GM21447 (cell line): Measurements from ENCODE around the gene ZNF532.

ENCODE experiments used
- ATAC-seq: cut with Tn5 transposase; IDR thresholded peaks from one replicate; pipeline ENCODE4 v1.9.1; 2021; ENCODE audit not compliant: unreplicated experiment

The ZNF532 gene

GRCh38 chr18:59033974-59034373, 169.3 kb downstream of the ZNF532 start:
- no peak for ATAC-seq

- ATAC-seq, result no peak
Observed at GRCh38 chr18:59035591-59035990, 170.9 kb downstream of the ZNF532 start.
